AG04449 (cell line): ENCODE data around the gene FBXO3.

Experiments
- CTCF ChIA-PET: fragments of 350-600 bp; formaldehyde crosslinking; extraction: SDS; loops from one replicate; lab custom pipeline; 2021; ENCODE audit warnings: antibody characterized with exemption; lab: Yijun Ruan, JAX
- POLR2A ChIA-PET: fragments of 400-600, 350-600 bp; formaldehyde crosslinking; extraction: SDS; loops from one replicate; lab custom pipeline; 2020; ENCODE audit warnings: antibody characterized with exemption, inconsistent platforms; lab: Yijun Ruan, JAX
- DNase-seq: peaks from one replicate; pipeline ENCODE4 v3.0.0-alpha.2; 2010; ENCODE audit warnings: low read depth, low spot score
- H3K4me3 ChIP-seq: 2 replicates; pipeline ENCODE4 v1.5.1; 2011; ENCODE audit warnings: low read depth, mild to moderate bottlenecking, control low read depth, low read length
- TF ChIP-seq, protein P1 (sequence below): IDR thresholded peaks from one replicate; pipeline ENCODE4 v1.5.1; 2011; ENCODE audit warnings: mild to moderate bottlenecking, moderate library complexity, low read length, control low read depth, inconsistent platforms; ENCODE audit not compliant: insufficient read depth; ENCODE audit errors: missing control alignments

The FBXO3 gene

GRCh38 chr11:33766085-33766484 is 8.2 kb downstream of the FBXO3 start:
- TF ChIP-seq, protein P1, sequence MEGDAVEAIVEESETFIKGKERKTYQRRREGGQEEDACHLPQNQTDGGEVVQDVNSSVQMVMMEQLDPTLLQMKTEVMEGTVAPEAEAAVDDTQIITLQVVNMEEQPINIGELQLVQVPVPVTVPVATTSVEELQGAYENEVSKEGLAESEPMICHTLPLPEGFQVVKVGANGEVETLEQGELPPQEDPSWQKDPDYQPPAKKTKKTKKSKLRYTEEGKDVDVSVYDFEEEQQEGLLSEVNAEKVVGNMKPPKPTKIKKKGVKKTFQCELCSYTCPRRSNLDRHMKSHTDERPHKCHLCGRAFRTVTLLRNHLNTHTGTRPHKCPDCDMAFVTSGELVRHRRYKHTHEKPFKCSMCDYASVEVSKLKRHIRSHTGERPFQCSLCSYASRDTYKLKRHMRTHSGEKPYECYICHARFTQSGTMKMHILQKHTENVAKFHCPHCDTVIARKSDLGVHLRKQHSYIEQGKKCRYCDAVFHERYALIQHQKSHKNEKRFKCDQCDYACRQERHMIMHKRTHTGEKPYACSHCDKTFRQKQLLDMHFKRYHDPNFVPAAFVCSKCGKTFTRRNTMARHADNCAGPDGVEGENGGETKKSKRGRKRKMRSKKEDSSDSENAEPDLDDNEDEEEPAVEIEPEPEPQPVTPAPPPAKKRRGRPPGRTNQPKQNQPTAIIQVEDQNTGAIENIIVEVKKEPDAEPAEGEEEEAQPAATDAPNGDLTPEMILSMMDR: no peak
- H3K4me3 ChIP-seq: no peak overlapping the region
- ChIA-PET CTCF (no interaction called here), POLR2A (no interaction called here)
- DNase-seq: no peak

GRCh38 chr11:33761471-33761870 is 12.8 kb downstream of the FBXO3 start:
- no peak overlapping the region for H3K4me3 ChIP-seq
- DNase-seq: no peak
- ChIA-PET POLR2A (no interaction called here), CTCF (interaction anchor here (1.3 to 1.5 kb wide), 2 partner anchors 9 to 11 kb away, joined by 4 to 6 read pairs; no protein-coding TSS in a partner anchor)
- TF ChIP-seq, protein P1: no peak

DNA sequence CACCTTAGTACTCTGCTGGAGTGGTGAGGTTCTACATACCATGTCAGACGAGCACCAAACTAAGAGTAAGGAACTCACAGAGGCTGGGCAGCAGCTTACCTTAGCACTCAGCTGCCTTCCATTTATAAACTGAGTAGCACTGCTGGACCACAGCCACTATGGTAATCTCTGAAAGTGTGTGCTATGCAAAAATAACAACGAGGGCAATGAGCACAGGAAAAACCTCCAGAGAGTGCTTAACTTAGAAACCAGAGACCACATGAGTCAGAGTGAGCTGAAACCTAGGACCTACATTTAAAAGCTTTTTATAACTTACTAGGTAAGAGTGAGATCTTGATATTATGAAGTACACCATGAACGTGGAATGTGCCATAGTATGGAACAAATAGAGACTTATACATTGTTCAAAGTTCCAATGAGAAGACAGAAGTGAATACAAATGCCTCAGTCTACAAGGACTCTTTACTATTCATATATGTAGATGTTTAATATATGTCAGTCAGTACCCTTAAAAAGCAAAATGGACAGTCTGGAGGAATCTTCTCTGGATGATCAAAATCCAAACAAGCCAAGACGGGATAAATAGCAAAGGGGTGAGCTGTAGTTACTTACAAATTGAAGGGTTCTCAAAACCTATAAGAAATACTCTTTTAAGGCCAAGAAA is 20.9 kb downstream of the FBXO3 start:
- CTCF ChIA-PET: interaction anchor here (0.7 to 2.7 kb wide), 4 partner anchors 9 to 55 kb away, joined by 3 to 15 read pairs (median 4); no protein-coding TSS in a partner anchor
- H3K4me3 ChIP-seq: no peak overlapping the region
- DNase-seq: no peak
- TF ChIP-seq, protein P1: no peak
- POLR2A ChIA-PET: interaction anchor here (0.6 to 1.8 kb wide), 2 partner anchors 21 to 44 kb away, joined by 3 to 6 read pairs; partner anchors contain the start of gene FBXO3

- H3K4me3 ChIP-seq: no peak overlapping the region
- TF ChIP-seq, protein P1: no peak
- POLR2A ChIA-PET: no interaction called here
- CTCF ChIA-PET: interaction anchor here (0.8 to 1.0 kb wide), 2 partner anchors 10 to 386 kb away, joined by 3 read pairs; no protein-coding TSS in a partner anchor
- no peak for DNase-seq
Observed at GRCh38 chr11:33751878-33752277, 22.4 kb downstream of the FBXO3 start.

DNA sequence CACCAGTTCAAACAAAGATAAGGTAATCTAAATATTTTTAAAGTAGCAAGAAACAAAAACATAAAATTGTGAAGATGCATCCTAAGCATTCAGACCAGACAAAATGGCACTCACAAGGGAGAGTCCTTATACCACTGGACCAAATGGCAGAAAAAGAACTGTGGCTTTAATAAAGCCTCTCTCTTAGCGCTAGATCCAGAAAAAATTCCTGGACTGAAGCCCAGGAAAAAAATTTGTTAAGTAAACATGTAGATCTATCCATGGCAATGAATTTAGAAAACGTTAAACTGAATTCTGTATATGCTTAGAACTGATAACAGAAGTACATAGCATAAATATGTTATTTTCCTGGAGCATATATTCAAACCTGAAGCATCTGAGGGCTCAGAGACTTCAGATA is 26.3 kb downstream of the FBXO3 start:
- no peak for DNase-seq
- CTCF ChIA-PET: interaction anchor here (1.9 kb wide), 1 partner anchor 57 kb away, joined by 7 read pairs; no protein-coding TSS in a partner anchor

DNA sequence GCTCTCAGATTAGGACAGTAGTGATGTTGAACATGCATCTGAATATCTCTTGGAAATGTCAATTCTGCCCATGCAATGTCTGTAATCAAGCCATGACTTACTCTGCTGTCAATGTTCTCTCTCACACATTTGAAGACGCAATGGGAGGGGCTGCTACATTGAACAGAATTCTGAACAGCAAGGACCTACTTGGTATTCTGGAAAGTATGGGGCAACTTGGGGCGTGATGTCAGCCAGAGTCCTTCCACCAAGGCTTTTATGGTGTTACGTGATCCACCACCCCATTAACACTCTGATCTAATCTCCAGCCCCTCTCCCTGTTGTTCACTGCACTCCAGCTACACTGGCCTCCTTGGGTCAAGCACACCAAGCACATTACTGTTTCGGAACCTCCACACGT is 31.0 kb downstream of the FBXO3 start:
- ChIA-PET POLR2A (no interaction called here), CTCF (interaction anchor here (0.6 to 6.0 kb wide), 22 partner anchors 10 to 578 kb away, joined by 3 to 110 read pairs (median 7); partner anchors contain the start of gene C11orf91)
- DNase-seq: no peak
- no peak overlapping the region for H3K4me3 ChIP-seq
- TF ChIP-seq, protein P1: no peak

More for the DNA sequence above, 26.3 kb downstream of the FBXO3 start:
- POLR2A ChIA-PET: no interaction called here
- TF ChIP-seq, protein P1: no peak
- H3K4me3 ChIP-seq: no peak overlapping the region
